ENCODE measurements around the gene MARCHF11.

DNA sequence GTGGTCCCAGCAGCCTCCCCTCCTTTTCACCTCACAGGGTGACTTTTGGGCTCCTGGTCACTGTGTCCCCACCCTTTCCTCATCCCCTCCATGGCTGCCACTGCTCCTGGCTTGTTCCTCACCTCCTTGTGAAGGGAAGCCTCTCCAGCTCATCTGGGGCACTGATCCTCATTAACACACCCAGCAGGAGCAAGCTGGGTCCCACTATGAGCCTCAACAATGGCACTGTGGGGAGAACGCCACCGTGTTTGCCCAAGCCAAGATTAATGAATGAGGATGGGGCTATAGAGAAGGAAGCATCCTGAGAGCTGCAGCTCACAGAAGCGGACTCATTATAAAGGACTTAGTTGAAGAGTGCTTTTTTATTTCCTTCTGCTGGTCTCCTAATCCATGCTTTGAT, 118.4 kb downstream of the MARCHF11 start:
- TF ChIP-seq, protein P1, sequence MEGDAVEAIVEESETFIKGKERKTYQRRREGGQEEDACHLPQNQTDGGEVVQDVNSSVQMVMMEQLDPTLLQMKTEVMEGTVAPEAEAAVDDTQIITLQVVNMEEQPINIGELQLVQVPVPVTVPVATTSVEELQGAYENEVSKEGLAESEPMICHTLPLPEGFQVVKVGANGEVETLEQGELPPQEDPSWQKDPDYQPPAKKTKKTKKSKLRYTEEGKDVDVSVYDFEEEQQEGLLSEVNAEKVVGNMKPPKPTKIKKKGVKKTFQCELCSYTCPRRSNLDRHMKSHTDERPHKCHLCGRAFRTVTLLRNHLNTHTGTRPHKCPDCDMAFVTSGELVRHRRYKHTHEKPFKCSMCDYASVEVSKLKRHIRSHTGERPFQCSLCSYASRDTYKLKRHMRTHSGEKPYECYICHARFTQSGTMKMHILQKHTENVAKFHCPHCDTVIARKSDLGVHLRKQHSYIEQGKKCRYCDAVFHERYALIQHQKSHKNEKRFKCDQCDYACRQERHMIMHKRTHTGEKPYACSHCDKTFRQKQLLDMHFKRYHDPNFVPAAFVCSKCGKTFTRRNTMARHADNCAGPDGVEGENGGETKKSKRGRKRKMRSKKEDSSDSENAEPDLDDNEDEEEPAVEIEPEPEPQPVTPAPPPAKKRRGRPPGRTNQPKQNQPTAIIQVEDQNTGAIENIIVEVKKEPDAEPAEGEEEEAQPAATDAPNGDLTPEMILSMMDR (IDR thresholded peaks at IDR 0.05): no peak
- no peak for TF ChIP-seq POLR2A (IDR thresholded peaks at IDR 0.05)

Data from right lobe of liver (tissue), 4 donors.